C4-2B (cell line): ENCODE measurements around the gene RRBP1.

Experiments
- CTCF ChIP-seq: fragments of 450-650 bp; conservative IDR thresholded peaks from 2 replicates; pipeline ENCODE4 v1.5.1; 2017; ENCODE audit warnings: mild to moderate bottlenecking
- ZFX ChIP-seq: fragments of 450-650 bp; IDR thresholded peaks from 2 replicates; pipeline ENCODE4 v1.6.1; 2017

- no peak for TF ChIP-seq CTCF
- TF ChIP-seq ZFX: no peak
Measured at GRCh38 chr20:17630151-17630805, 51.8 kb downstream of the RRBP1 start.
